B cell (primary cell): ENCODE measurements around the gene IGHMBP2.

Experiments used
- EZH2 ChIP-seq: IDR thresholded peaks from 2 replicates; pipeline ENCODE4 v1.6.1; 2012; ENCODE audit warnings: borderline replicate concordance, low read depth, mild to moderate bottlenecking, moderate library complexity, low read length; ENCODE audit not compliant: insufficient read depth, poor library complexity, severe bottlenecking
- TF ChIP-seq, protein P1 (sequence below): fragments of 200-600 bp; IDR thresholded peaks from one replicate; pipeline ENCODE4 v1.8.0; 2022; ENCODE audit warnings: antibody characterized with exemption, mild to moderate bottlenecking

DNA sequence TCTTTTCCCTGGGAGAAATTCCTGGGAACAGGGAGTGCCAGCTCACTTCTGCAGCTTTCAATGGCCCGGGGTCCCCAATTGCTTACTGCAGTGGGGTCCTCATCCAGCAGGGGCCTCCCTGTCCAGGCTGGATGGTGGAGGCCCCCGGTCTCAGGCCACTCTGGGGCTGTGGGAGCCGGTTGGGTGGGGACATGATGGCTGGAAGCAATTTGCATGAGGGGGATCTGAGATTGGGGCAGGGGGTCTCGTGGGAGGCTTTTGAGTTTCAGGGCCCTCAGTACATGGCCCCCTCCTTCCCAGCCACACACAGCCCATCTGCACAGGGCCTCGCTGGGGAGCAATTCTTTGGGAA, 51.9 kb downstream of the IGHMBP2 start:
- TF ChIP-seq, protein P1, sequence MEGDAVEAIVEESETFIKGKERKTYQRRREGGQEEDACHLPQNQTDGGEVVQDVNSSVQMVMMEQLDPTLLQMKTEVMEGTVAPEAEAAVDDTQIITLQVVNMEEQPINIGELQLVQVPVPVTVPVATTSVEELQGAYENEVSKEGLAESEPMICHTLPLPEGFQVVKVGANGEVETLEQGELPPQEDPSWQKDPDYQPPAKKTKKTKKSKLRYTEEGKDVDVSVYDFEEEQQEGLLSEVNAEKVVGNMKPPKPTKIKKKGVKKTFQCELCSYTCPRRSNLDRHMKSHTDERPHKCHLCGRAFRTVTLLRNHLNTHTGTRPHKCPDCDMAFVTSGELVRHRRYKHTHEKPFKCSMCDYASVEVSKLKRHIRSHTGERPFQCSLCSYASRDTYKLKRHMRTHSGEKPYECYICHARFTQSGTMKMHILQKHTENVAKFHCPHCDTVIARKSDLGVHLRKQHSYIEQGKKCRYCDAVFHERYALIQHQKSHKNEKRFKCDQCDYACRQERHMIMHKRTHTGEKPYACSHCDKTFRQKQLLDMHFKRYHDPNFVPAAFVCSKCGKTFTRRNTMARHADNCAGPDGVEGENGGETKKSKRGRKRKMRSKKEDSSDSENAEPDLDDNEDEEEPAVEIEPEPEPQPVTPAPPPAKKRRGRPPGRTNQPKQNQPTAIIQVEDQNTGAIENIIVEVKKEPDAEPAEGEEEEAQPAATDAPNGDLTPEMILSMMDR: no peak
- no peak for TF ChIP-seq EZH2
